Glomerular visceral epithelial cell (primary cell): Measurements from ENCODE around the gene GNAL.
"Not testable (repeated sequence)": the region's sequence is repeated elsewhere in the genome, so short reads cannot be mapped to it uniquely, and the experiment has no call there.

Experiments
- DNase-seq: peaks from one replicate; pipeline ENCODE4 v3.0.0-alpha.2; 2016; ENCODE audit errors: extremely low spot score

The GNAL gene

GRCh38 chr18:11688972-11689668 lies at the start of gene GNAL:
TSS of gene GNAL (plus strand) at chr18:11689264. CDS start at chr18:11689564, 300 bp downstream.
- DNase-seq = peak; percentile 46

DNA sequence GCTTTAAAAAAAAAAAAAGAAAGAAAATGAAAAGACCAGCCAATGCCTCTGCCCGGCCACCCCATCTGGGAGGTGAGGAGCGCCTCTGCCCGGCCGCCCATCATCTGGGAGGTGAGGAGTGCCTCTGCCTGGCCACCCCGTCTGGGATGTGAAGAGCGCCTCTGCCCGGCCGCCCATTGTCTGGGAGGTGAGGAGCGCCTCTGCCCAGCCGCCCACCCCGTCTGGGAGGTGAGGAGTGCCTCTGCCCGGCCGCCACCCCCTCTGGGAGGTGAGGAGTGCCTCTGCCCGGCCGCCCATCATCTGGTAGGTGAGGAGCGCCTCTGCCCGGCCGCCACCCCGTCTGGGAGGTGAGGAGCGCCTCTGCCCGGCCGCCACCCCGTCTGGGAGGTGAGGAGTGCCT lies 41.8 kb upstream of the GNAL start:
- not testable (repeated sequence) for DNase-seq

- DNase-seq = not testable (repeated sequence)
Measured at GRCh38 chr18:11647804-11648203, 41.3 kb upstream of the GNAL start.

DNA sequence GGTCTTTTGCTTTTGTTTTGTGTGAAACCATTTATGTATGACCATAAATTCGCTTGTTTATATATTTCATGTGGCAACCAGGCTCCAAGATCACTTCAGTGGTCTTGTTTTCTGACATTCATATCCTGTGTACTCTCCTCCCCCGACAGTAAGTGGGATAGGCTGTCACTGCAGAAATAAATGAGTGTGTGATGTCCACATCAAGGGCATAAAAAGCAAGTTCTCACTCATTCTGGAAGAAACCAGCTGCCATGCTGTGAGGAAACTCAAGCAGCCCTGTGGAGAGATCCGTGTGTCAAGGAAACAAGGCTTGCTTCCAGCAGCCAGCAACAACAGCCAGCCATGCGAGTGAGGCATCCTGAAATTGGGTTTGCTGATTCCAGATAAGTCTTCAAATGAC lies 39.2 kb upstream of the GNAL start:
- no peak for DNase-seq

- no peak for DNase-seq
Measured at GRCh38 chr18:11651899-11652298, 37.2 kb upstream of the GNAL start.

GRCh38 chr18:11653521-11653920 lies 35.5 kb upstream of the GNAL start:
- DNase-seq = no peak

- DNase-seq = peak; percentile 10
Measured at GRCh38 chr18:11654736-11655605, 34.1 kb upstream of the GNAL start.

DNA sequence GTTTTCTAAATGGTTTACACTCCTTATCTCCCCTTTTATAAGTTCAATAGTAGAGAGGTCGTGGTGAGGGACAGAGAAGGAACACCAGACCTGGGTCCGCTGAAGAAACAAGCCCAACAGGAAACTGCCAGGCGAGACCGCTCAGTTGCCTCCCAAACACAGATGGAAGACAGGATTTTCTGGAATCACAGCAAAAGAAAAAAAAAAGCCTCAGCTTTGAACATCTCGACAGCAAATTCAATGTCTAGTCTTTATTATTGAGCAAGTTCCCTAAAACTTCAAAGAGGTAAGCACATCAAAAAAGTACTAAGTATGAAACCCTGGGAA lies 33.5 kb upstream of the GNAL start:
- DNase-seq = no peak

DNA sequence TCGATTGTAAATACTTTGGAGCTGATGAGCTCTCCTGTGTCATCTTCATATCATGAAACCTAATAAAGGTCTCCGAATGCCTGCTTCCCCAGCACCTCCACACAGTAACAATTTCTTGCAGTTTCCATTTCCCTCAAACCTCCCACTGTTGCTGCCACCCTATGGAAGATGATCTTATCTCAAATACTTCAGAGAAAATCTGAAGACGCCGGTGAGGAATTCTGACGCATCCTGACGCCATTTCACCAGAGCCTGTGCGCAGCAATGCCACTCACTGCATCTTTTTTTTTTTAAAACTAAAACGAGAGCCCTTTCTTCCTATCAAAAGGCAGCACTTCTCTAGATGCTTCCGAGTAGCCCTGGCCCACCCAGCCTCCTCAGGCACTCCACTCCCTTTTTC lies 31.9 kb upstream of the GNAL start:
- no peak for DNase-seq

DNA sequence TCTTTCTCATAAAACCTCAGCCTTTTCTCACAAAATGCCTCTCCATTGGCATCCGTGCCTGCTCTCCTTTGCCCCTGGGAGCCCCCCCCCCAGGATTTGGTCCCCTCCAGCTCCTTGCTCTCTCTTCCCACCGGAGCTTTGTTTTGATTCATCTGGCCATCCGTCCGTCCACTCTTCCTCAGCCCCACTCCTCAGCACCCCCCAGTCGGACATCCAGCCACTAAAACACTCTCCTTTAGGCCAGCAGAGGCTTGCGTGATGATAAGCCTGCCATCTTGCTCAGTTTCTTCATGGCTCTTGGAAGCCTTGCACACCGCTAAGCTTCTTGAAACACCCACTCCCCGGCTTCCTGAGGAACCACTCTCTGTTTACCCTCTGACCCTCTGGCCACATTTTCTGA lies 31.5 kb upstream of the GNAL start:
- DNase-seq = no peak

DNA sequence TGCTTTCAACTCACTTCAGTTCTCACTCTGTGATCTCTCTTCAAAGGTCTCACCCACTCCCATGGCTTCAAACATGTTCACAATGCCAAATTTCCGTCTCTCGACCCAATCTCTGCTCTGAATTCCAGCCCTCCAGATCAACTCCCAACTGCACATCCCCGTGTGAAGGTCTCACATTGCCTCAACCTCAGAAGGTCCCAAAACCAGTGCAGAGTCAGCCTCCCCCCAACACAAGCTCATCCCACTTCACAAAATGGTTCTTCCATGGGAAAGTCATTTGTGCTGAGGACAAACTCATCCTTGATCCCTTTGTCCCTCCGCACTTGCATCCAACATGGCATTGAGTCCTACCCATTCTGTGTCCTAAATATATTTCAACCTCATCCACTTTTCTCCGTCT lies 31.0 kb upstream of the GNAL start:
- no peak for DNase-seq

GRCh38 chr18:11658989-11659388 lies 30.1 kb upstream of the GNAL start:
- no peak for DNase-seq

- no peak for DNase-seq
Measured at GRCh38 chr18:11660691-11661090, 28.4 kb upstream of the GNAL start.

- no peak for DNase-seq
Measured at GRCh38 chr18:11661430-11661829, 27.6 kb upstream of the GNAL start.

DNA sequence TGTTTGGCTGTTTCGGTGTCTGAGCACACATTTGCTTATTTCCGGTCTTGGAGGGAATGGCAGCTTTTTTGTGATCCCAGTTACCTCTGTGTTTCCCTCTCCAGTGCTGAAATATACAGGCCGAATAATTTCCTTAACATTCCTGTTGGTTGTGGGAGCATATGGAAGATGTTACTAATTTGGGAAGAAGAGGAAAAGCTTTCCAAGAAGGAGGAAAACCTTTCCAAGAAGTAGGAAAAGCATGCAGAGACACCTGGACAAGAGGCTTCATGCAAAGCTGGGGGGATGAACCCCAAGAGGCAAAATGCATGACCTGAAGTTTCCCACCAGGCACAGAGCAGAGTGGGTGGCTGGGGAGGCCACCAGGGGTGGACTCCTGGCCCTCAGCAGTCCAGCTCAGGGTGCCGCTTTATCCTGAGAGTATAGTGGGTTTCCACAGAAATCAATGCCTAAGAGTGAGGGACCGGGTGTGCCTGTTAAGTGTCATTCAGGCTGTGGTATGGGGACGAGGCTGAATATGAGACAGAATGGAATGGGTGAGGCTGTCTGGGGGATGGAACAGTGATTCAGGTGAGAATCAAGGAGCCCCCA lies 25.5 kb upstream of the GNAL start:
- no peak for DNase-seq

- DNase-seq = no peak
Measured at GRCh38 chr18:11664286-11664685, 24.8 kb upstream of the GNAL start.

- no peak for DNase-seq
Measured at GRCh38 chr18:11665146-11665545, 23.9 kb upstream of the GNAL start.

DNA sequence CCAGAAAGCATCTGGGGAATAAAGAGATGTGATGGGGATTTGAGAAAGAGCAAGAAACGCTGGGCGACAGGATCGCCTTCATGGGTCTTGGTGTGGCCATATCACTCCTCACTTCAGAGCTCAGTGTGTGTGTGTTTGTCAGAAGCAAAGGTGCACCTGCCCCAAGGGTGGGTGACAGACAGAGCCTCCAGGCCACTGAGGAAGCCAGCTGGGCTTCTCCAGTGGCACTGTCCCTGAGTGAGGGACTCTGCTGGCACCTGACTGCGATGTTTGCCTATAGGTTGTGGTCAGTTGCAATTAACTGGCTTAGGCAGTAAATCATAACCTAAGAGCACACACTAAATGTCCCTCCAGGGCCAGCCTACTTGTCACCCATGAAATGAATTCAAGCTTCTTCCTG lies 23.5 kb upstream of the GNAL start:
- DNase-seq = no peak

GRCh38 chr18:11666176-11666575 lies 22.9 kb upstream of the GNAL start:
- DNase-seq = no peak

DNA sequence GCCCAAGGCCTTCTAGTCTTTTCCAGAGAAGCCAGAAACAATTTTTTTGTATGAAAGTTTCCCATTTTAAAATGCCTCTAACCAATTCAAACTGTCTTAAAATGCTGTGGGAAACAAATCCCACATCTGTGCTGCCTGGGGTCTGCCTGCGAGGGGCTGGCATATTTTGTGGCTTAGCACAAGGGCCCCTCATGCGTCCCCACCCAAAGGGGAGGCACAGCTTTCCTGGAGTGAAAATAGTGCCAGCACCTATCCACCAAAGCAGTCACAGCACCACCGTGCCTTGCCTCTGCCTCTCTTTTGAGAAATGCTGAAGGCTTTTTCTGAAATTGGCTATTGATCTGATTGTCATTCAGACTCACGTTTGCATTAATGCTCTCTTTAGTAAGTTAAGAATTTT lies 22.2 kb upstream of the GNAL start:
- DNase-seq = no peak

DNA sequence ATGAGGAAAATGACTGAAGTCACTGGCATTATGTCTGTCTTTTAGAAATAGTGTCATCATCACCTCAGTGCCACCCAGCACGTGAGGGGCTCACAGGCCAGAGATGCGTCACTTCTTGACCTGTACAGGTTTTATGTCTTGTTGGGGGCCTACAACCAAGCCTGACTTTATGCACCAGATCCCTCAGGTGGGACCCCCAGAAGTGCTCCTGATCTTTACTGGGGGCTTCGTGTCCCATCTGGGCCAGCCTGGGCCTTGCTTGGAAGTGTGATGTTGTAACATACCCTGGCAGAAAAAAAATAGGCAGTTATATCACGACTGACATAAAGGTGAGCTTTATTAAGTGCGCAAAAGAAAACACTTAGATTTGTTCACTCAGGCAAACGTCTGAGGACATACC lies 21.5 kb upstream of the GNAL start:
- DNase-seq = no peak

DNA sequence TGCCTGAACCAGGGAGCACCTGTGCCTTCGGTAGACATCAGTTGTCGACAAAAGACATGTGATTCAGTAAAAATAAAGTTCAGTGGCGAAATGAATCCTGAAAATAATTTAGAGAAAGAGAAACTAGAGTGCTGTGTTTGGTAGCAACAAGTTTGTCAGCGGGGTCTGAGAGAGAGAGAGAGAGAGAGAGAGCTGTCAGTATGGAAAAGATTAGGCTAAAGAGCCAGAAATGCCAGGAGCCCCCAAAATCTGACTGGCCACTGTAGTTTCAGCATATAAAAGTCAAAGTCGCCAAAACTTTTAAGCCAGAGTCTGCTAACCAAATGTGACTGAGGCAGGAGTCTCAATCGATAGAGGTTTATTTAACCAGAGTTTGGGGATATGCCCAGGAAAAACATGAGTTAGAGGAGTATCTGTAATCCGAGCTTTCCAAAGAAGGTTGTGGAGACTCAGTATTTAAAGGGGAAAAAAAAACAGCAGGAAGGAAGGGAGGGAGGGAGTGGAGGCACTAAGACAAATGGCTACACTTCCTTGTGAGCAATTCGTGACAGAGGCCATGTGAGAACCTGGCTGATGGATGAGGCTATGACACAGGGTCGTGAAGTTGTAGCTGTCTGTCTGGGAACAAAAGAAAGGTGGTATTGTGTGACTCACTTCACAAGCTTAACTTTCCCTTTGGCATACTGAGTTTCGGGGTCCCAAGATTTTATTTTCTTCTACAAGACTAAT lies 20.5 kb upstream of the GNAL start:
- no peak for DNase-seq
